HCT116 (cell line): ENCODE measurements around the gene SMAP2. TPM values are rescaled to one million over a fixed set of nuclear protein-coding genes. Genes with fewer than 3 reads are reported as not detected.

Source experiments
- ATAC-seq: fragments of 200-7000 bp; cut with Tn5 transposase; 2 replicates; pipeline ENCODE4 v1.9.1; 2020; ENCODE audit warnings: mild to moderate bottlenecking, moderate library complexity
- BruUV-seq: library from RNA; stranded (reverse); fragments of 400-500 nt; replicated peaks from 2 replicates; lab custom pipeline; 2021; lab: Mats Ljungman, UMichigan
- CTCF ChIA-PET: fragments of 300-600 bp; sonication (Branson Sonifier 250); formaldehyde crosslinking; loops from one replicate; lab custom pipeline; 2021; ENCODE audit warnings: antibody characterized with exemption; lab: Charles Lee
- POLR2A ChIA-PET: fragments of 300-600, 350-600 bp; sonication (Branson Sonifier 250); formaldehyde crosslinking; loops from one replicate; lab custom pipeline; 2021; ENCODE audit warnings: antibody characterized with exemption; lab: Charles Lee
- RAD21 ChIA-PET, 2 experiments: fragments of 300-600 bp; sonication (Branson Sonifier 250); formaldehyde crosslinking; loops; one replicate each; lab custom pipeline; 2023; ENCODE audit warnings: low total read pairs in 2 of 2; ENCODE audit not compliant: uncharacterized antibody in 2 of 2, unreplicated experiment in 2 of 2, low non-redundant PET in 1 of 2; lab: Charles Lee
- DNase-seq: peaks from one replicate; pipeline ENCODE4 v3.0.0-alpha.2; 2010; ENCODE audit warnings: low read depth, low spot score
- H2AFZ ChIP-seq: fragments of 200-600 bp; shearing (Covaris generic), sonication (generic); 2 replicates; pipeline ENCODE4 v1.6.1; 2017; ENCODE audit warnings: low read depth, mixed run types, mixed read lengths, antibody characterized with exemption, low read length; ENCODE audit not compliant: poor library complexity, severe bottlenecking
- H3K27ac ChIP-seq: 2 replicates; pipeline ENCODE4 v1.5.1; 2012; ENCODE audit warnings: low read depth, low read length
- H3K27me3 ChIP-seq: fragments of 200-600 bp; sonication (generic); 2 replicates; pipeline ENCODE4 v1.6.1; 2016; ENCODE audit warnings: mixed run types, low read length, mixed read lengths; ENCODE audit not compliant: insufficient read depth
- H3K36me3 ChIP-seq, 2 experiments: fragments of 200-500 bp in 1 of 2; fragments of 200-600 bp in 1 of 2; sonication (Bioruptor generic) in 1 of 2; sonication (generic) in 1 of 2; 2 replicates each; pipeline versions ENCODE4 v1.5.1 to v1.6.1; 2014 to 2016; ENCODE audit warnings: low read length in 2 of 2, inconsistent platforms in 1 of 2, mixed read lengths in 1 of 2, mixed run types in 1 of 2; ENCODE audit not compliant: insufficient read depth in 2 of 2, control insufficient read depth in 1 of 2
- H3K4me1 ChIP-seq, 2 experiments: fragments of 200-600 bp in 1 of 2; sonication (generic) in 1 of 2; 2 replicates each; pipeline versions ENCODE4 v1.5.1 to v1.6.1; 2012 to 2017; ENCODE audit warnings: low read length in 2 of 2, inconsistent platforms in 1 of 2, mild to moderate bottlenecking in 1 of 2, mixed read lengths in 1 of 2, mixed run types in 1 of 2, moderate library complexity in 1 of 2; ENCODE audit not compliant: insufficient read depth in 2 of 2, control insufficient read depth in 1 of 2
- H3K4me2 ChIP-seq: fragments of 200-600 bp; sonication (generic); 2 replicates; pipeline ENCODE4 v1.6.1; 2017; ENCODE audit warnings: mixed run types, low read length, mixed read lengths
- H3K4me3 ChIP-seq, 2 experiments: fragments of 200-600 bp in 1 of 2; sonication (generic) in 1 of 2; replicated peaks in 1 of 2; 2 replicates each; pipeline ENCODE4 v1.5.1; 2011 to 2016; ENCODE audit warnings: low read length in 2 of 2, control low read depth in 1 of 2, low read depth in 1 of 2, mild to moderate bottlenecking in 1 of 2, mixed read lengths in 1 of 2, mixed run types in 1 of 2
- H3K79me2 ChIP-seq: fragments of 200-600 bp; sonication (generic); 2 replicates; pipeline ENCODE4 v1.6.1; 2017; ENCODE audit warnings: mild to moderate bottlenecking, mixed run types, low read length, moderate library complexity, mixed read lengths; ENCODE audit not compliant: insufficient read depth
- H3K9ac ChIP-seq: fragments of 200-600 bp; sonication (generic); 2 replicates; pipeline ENCODE4 v1.6.1; 2016; ENCODE audit warnings: low read length, mixed read lengths
- H3K9me2 ChIP-seq: fragments of 200-600 bp; sonication (generic), shearing (Covaris generic); 2 replicates; pipeline ENCODE4 v1.6.1; 2017; ENCODE audit warnings: mixed run types, mild to moderate bottlenecking, moderate library complexity; ENCODE audit not compliant: insufficient read depth
- H3K9me3 ChIP-seq, 2 experiments: fragments of 200-500 bp in 1 of 2; fragments of 200-600 bp in 1 of 2; sonication (Bioruptor generic) in 1 of 2; sonication (generic) in 1 of 2; 2 replicates each; pipeline ENCODE4 v1.6.1; 2014 to 2017; ENCODE audit warnings: low read length in 2 of 2, mixed read lengths in 2 of 2, inconsistent platforms in 1 of 2, low read depth in 1 of 2, mild to moderate bottlenecking in 1 of 2, mixed run types in 1 of 2, moderate library complexity in 1 of 2; ENCODE audit not compliant: control insufficient read depth in 1 of 2, insufficient read depth in 1 of 2
- H4K20me1 ChIP-seq: fragments of 200-600 bp; sonication (generic), shearing (Covaris generic); 2 replicates; pipeline ENCODE4 v1.6.1; 2017; ENCODE audit warnings: mixed run types, mild to moderate bottlenecking, moderate library complexity; ENCODE audit not compliant: insufficient read depth
- EGR1 ChIP-seq: IDR thresholded peaks from 2 replicates; pipeline ENCODE4 v1.6.1; 2012; ENCODE audit warnings: low read depth
- EZH2 ChIP-seq: fragments of 200-600 bp; sonication (generic); IDR thresholded peaks from 2 replicates; pipeline ENCODE4 v1.6.1; 2017; ENCODE audit warnings: antibody characterized with exemption, mixed run types
- EZH2phosphoT487 ChIP-seq: fragments of 200-600 bp; IDR thresholded peaks from 2 replicates; pipeline ENCODE4 v1.6.1; 2018; ENCODE audit warnings: antibody characterized with exemption, borderline replicate concordance
- FOSL1 ChIP-seq: IDR thresholded peaks from 2 replicates; pipeline ENCODE4 v1.6.1; 2012; ENCODE audit warnings: low read depth
- JUND ChIP-seq: IDR thresholded peaks from 2 replicates; pipeline ENCODE4 v1.6.1; 2012
- POLR2A ChIP-seq: IDR thresholded peaks from 2 replicates; pipeline ENCODE4 v1.7.0; 2011; ENCODE audit warnings: borderline replicate concordance; ENCODE audit not compliant: insufficient read depth, insufficient read length; ENCODE audit errors: extremely low read depth
- RAD21 ChIP-seq: IDR thresholded peaks from 2 replicates; pipeline ENCODE4 v1.6.1; 2012; ENCODE audit warnings: low read depth, mild to moderate bottlenecking
- SIN3A ChIP-seq: IDR thresholded peaks from 2 replicates; pipeline ENCODE4 v1.6.1; 2012; ENCODE audit warnings: low read depth
- SP1 ChIP-seq: IDR thresholded peaks from 2 replicates; pipeline ENCODE4 v1.6.1; 2012; ENCODE audit warnings: low read depth
- YY1 ChIP-seq: IDR thresholded peaks from 2 replicates; pipeline ENCODE4 v1.6.1; 2011; ENCODE audit warnings: low read length, low read depth, moderate library complexity, mild to moderate bottlenecking; ENCODE audit not compliant: insufficient replicate concordance; ENCODE audit errors: extremely low read depth
- ZFX ChIP-seq: fragments of 450-650 bp; IDR thresholded peaks from 2 replicates; pipeline ENCODE4 v1.6.1; 2017
- ZNF274 ChIP-seq: fragments of 200-500 bp; sonication (Bioruptor generic); IDR thresholded peaks from 2 replicates; pipeline ENCODE4 v1.6.1; 2014; ENCODE audit warnings: mild to moderate bottlenecking, low read depth, low read length, inconsistent platforms
- intact Hi-C: fragments of 100-400 bp; cut with micrococcal nuclease; formaldehyde crosslinking; loops from 2 replicates; pipeline ENCODE4 v1.10.0; 2022
- total RNA-seq: library from RNA; stranded (reverse); gene quantifications from one replicate; pipeline ENCODE4 v1.2.1, GENCODE V29; 2021; ENCODE audit not compliant: unreplicated experiment
- TF ChIP-seq, protein P1 (sequence below): IDR thresholded peaks from 2 replicates; pipeline ENCODE4 v1.6.1; 2011; ENCODE audit warnings: mild to moderate bottlenecking, low read length, moderate library complexity; ENCODE audit not compliant: insufficient replicate concordance; ENCODE audit errors: extremely low read depth
- TF ChIP-seq, protein P2 (sequence below): IDR thresholded peaks from 2 replicates; pipeline ENCODE4 v1.6.1; 2012
- TF ChIP-seq, protein P3 (sequence below): IDR thresholded peaks from 2 replicates; pipeline ENCODE4 v1.6.1; 2012
- TF ChIP-seq, protein P4 (sequence below): IDR thresholded peaks from 2 replicates; pipeline ENCODE4 v1.6.1; 2012; ENCODE audit warnings: low read depth
- TF ChIP-seq, protein P5 (sequence below), 3 experiments: fragments of 200-600 bp in 1 of 3; sonication (generic) in 1 of 3; IDR thresholded peaks in 2 of 3; conservative IDR thresholded peaks in 1 of 3; 2 replicates each; pipeline ENCODE4 v1.5.1; 2012 to 2017; ENCODE audit warnings: low read depth in 2 of 3, low read length in 2 of 3, antibody characterized with exemption in 1 of 3, borderline replicate concordance in 1 of 3, control low read depth in 1 of 3, mild to moderate bottlenecking in 1 of 3, mixed read lengths in 1 of 3, mixed run types in 1 of 3, moderate library complexity in 1 of 3; ENCODE audit not compliant: insufficient read depth in 1 of 3

The SMAP2 gene
- total RNA-seq, 1 experiment from 2014 or later: 16.4 TPM

DNA sequence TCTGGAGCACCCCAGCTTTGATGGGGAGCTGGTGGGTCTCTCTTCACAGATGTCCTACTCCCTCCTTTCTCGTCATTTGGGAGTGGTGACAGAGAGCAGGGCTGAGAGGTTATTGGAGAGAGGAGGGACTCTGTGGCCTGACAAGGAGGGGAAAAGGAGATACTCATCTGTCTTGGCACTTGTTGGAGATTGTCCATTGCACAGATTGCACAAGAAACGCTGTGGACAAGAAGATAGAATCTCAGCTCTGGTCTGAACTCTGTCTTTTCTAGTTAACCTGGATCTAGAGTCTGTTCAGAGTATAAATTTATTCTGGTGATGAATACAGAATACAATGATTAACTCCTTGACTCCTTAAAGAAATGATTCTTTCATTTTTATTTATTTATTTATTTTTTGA is 22.4 kb upstream of the SMAP2 start:
- ChIA-PET RAD21 (no interaction called here), POLR2A (no interaction called here), CTCF (no interaction called here)
- Histone ChIP-seq H3K27ac (no peak overlapping the region), H3K9me3 (no peaks in the 10 kb centered on the region), H3K9ac (no peak overlapping the region), H4K20me1 (no peaks in the 10 kb centered on the region), H3K4me3 (no peak overlapping the region), H3K79me2 (no peaks in the 10 kb centered on the region), H3K9me2 (no peaks in the 10 kb centered on the region), H2AFZ (no peak overlapping the region), H3K36me3 (no peaks in the 10 kb centered on the region), H3K4me1 (no peaks in the 10 kb centered on the region), H3K27me3 (no peaks in the 10 kb centered on the region), H3K4me2 (no peak overlapping the region)
- TF ChIP-seq, protein P1, sequence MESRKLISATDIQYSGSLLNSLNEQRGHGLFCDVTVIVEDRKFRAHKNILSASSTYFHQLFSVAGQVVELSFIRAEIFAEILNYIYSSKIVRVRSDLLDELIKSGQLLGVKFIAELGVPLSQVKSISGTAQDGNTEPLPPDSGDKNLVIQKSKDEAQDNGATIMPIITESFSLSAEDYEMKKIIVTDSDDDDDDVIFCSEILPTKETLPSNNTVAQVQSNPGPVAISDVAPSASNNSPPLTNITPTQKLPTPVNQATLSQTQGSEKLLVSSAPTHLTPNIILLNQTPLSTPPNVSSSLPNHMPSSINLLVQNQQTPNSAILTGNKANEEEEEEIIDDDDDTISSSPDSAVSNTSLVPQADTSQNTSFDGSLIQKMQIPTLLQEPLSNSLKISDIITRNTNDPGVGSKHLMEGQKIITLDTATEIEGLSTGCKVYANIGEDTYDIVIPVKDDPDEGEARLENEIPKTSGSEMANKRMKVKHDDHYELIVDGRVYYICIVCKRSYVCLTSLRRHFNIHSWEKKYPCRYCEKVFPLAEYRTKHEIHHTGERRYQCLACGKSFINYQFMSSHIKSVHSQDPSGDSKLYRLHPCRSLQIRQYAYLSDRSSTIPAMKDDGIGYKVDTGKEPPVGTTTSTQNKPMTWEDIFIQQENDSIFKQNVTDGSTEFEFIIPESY: no peak
- TF ChIP-seq FOSL1: no peak
- TF ChIP-seq, protein P2, sequence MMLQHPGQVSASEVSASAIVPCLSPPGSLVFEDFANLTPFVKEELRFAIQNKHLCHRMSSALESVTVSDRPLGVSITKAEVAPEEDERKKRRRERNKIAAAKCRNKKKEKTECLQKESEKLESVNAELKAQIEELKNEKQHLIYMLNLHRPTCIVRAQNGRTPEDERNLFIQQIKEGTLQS: no peak
- no peak for TF ChIP-seq POLR2A
- TF ChIP-seq, protein P3, sequence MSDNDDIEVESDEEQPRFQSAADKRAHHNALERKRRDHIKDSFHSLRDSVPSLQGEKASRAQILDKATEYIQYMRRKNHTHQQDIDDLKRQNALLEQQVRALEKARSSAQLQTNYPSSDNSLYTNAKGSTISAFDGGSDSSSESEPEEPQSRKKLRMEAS: no peak
- TF ChIP-seq, protein P4, sequence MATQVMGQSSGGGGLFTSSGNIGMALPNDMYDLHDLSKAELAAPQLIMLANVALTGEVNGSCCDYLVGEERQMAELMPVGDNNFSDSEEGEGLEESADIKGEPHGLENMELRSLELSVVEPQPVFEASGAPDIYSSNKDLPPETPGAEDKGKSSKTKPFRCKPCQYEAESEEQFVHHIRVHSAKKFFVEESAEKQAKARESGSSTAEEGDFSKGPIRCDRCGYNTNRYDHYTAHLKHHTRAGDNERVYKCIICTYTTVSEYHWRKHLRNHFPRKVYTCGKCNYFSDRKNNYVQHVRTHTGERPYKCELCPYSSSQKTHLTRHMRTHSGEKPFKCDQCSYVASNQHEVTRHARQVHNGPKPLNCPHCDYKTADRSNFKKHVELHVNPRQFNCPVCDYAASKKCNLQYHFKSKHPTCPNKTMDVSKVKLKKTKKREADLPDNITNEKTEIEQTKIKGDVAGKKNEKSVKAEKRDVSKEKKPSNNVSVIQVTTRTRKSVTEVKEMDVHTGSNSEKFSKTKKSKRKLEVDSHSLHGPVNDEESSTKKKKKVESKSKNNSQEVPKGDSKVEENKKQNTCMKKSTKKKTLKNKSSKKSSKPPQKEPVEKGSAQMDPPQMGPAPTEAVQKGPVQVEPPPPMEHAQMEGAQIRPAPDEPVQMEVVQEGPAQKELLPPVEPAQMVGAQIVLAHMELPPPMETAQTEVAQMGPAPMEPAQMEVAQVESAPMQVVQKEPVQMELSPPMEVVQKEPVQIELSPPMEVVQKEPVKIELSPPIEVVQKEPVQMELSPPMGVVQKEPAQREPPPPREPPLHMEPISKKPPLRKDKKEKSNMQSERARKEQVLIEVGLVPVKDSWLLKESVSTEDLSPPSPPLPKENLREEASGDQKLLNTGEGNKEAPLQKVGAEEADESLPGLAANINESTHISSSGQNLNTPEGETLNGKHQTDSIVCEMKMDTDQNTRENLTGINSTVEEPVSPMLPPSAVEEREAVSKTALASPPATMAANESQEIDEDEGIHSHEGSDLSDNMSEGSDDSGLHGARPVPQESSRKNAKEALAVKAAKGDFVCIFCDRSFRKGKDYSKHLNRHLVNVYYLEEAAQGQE: no peak
- no peak for TF ChIP-seq ZFX
- TF ChIP-seq ZNF274: no peak
- no peak for TF ChIP-seq EGR1
- no peak for TF ChIP-seq SIN3A
- TF ChIP-seq RAD21: no peak
- TF ChIP-seq, protein P5, sequence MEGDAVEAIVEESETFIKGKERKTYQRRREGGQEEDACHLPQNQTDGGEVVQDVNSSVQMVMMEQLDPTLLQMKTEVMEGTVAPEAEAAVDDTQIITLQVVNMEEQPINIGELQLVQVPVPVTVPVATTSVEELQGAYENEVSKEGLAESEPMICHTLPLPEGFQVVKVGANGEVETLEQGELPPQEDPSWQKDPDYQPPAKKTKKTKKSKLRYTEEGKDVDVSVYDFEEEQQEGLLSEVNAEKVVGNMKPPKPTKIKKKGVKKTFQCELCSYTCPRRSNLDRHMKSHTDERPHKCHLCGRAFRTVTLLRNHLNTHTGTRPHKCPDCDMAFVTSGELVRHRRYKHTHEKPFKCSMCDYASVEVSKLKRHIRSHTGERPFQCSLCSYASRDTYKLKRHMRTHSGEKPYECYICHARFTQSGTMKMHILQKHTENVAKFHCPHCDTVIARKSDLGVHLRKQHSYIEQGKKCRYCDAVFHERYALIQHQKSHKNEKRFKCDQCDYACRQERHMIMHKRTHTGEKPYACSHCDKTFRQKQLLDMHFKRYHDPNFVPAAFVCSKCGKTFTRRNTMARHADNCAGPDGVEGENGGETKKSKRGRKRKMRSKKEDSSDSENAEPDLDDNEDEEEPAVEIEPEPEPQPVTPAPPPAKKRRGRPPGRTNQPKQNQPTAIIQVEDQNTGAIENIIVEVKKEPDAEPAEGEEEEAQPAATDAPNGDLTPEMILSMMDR (IDR thresholded peaks at IDR 0.05 in 2 of 3, conservative IDR thresholded peaks at IDR 0.05 in 1 of 3; ENCODE audit: borderline replicate concordance in 1 of 3, insufficient read depth in 1 of 3, low read depth in 2 of 3, low read length in 2 of 3): no peak
- no peak for TF ChIP-seq EZH2
- no peak for TF ChIP-seq EZH2phosphoT487
- no peak for TF ChIP-seq SP1
- TF ChIP-seq JUND: no peak
- no peak for TF ChIP-seq YY1
- ATAC-seq (no peak), DNase-seq (no peak)
- intact Hi-C loops: no loop called here
- BruUV-seq: no TSS peak
